DOHH2 (cell line): Measurements from ENCODE around the gene DHDDS.

Experiments
- H3F3A ChIP-seq: fragments of 200-600 bp; sonication (generic), shearing (Covaris generic); 2 replicates; pipeline ENCODE4 v1.6.0; 2016; ENCODE audit warnings: antibody characterized with exemption, mild to moderate bottlenecking; ENCODE audit not compliant: control insufficient read depth, insufficient read depth
- H3K27ac ChIP-seq: fragments of 200-600 bp; sonication (generic); 2 replicates; pipeline ENCODE4 v1.5.1; 2014; ENCODE audit warnings: low read depth, mild to moderate bottlenecking, low read length, moderate library complexity
- H3K27me3 ChIP-seq: fragments of 200-600 bp; sonication (generic); 2 replicates; pipeline ENCODE4 v1.6.1; 2014; ENCODE audit warnings: mild to moderate bottlenecking, low read length, mixed read lengths; ENCODE audit not compliant: control insufficient read depth
- H3K36me3 ChIP-seq: fragments of 200-600 bp; sonication (generic); 2 replicates; pipeline ENCODE4 v1.6.1; 2014; ENCODE audit warnings: mild to moderate bottlenecking, low read length, moderate library complexity, mixed read lengths; ENCODE audit not compliant: control insufficient read depth
- H3K4me1 ChIP-seq: fragments of 200-600 bp; sonication (generic); 2 replicates; pipeline ENCODE4 v1.6.1; 2014; ENCODE audit warnings: mild to moderate bottlenecking, low read length, mixed read lengths; ENCODE audit not compliant: control insufficient read depth
- H3K4me2 ChIP-seq: fragments of 200-600 bp; sonication (generic); 2 replicates; pipeline ENCODE4 v1.6.0; 2014; ENCODE audit warnings: mild to moderate bottlenecking, low read length, moderate library complexity
- H3K4me3 ChIP-seq: fragments of 200-600 bp; sonication (generic); 2 replicates; pipeline ENCODE4 v1.5.1; 2014; ENCODE audit warnings: mild to moderate bottlenecking, low read length, mixed read lengths
- H3K79me2 ChIP-seq: fragments of 200-600 bp; sonication (generic); 2 replicates; pipeline ENCODE4 v1.6.1; 2014; ENCODE audit warnings: mild to moderate bottlenecking, low read length, mixed read lengths; ENCODE audit not compliant: control insufficient read depth
- H3K9me2 ChIP-seq: fragments of 200-600 bp; sonication (generic); replicated peaks from 2 replicates; pipeline ENCODE4 v1.6.1; 2014; ENCODE audit warnings: mild to moderate bottlenecking, low read length, mixed read lengths; ENCODE audit not compliant: control insufficient read depth
- H3K9me3 ChIP-seq: fragments of 200-600 bp; sonication (generic); 2 replicates; pipeline ENCODE4 v1.6.1; 2014; ENCODE audit warnings: antibody characterized with exemption, low read length, mixed read lengths; ENCODE audit not compliant: control insufficient read depth, insufficient read depth
- H4K20me1 ChIP-seq: fragments of 200-600 bp; sonication (generic); 2 replicates; pipeline ENCODE4 v1.6.0; 2014; ENCODE audit warnings: low read depth, mild to moderate bottlenecking, antibody characterized with exemption, low read length, moderate library complexity; ENCODE audit not compliant: control insufficient read depth, insufficient read depth
- EZH2phosphoT487 ChIP-seq: fragments of 200-600 bp; sonication (generic); IDR thresholded peaks from 2 replicates; pipeline ENCODE4 v1.6.1; 2017; ENCODE audit warnings: borderline replicate concordance, mild to moderate bottlenecking, antibody characterized with exemption, low read length, moderate library complexity, mixed read lengths
- TF ChIP-seq, protein P1 (sequence below): fragments of 200-600 bp; sonication (generic); IDR thresholded peaks from one replicate; pipeline ENCODE4 v1.5.1; 2014; ENCODE audit warnings: antibody characterized with exemption, mild to moderate bottlenecking, low read depth, low read length; ENCODE audit not compliant: poor library complexity, severe bottlenecking

DHDDS gene

DNA sequence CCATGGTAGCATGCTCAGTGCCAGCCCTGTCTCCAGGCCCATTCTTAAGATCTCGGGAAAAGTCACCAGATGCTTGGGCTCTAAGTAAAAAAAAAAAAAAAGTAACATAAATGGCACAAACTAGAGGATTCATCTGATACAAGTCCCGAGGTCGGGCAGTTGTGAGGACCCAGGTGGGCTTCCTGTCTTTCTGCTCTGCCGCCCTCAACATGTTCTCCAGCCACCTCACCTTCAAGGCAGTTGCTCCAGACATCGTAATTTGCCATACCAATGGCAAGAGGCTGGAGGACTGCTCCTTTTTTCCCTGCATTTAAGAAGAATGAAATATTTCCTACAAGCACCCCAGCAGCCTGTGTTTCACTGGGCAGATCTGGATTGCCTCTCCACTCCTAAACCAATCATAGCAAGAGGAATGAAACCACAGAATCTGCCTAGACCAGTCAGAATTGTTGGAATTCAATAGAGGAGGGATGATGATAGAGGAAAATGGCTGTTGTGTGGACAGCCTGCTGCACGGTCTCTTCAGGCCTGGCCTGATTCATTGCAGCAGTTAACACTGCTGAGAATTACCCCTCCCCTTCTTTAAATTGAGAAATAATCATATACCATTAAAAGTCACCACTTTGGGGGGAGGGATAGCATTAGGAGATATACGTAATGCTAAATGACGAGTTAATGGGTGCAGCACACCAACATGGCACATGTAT lies 45.5 kb downstream of the DHDDS start:
- H3K27ac ChIP-seq: peak overlapping the region; percentile 24; the same call in 1 of the 2 replicates
- no peaks in the 10 kb centered on the region for H3K9me3 ChIP-seq
- H3K27me3 ChIP-seq: no peaks in the 10 kb centered on the region
- peaks cover 23% of the 10 kb centered on the region for H3K79me2 ChIP-seq
- peaks cover 31% of the 10 kb centered on the region for H3K4me1 ChIP-seq
- no peaks in the 10 kb centered on the region for H3K9me2 ChIP-seq
- no peak overlapping the region for H3K4me3 ChIP-seq
- no peak overlapping the region for H3K4me2 ChIP-seq
- TF ChIP-seq, protein P1, sequence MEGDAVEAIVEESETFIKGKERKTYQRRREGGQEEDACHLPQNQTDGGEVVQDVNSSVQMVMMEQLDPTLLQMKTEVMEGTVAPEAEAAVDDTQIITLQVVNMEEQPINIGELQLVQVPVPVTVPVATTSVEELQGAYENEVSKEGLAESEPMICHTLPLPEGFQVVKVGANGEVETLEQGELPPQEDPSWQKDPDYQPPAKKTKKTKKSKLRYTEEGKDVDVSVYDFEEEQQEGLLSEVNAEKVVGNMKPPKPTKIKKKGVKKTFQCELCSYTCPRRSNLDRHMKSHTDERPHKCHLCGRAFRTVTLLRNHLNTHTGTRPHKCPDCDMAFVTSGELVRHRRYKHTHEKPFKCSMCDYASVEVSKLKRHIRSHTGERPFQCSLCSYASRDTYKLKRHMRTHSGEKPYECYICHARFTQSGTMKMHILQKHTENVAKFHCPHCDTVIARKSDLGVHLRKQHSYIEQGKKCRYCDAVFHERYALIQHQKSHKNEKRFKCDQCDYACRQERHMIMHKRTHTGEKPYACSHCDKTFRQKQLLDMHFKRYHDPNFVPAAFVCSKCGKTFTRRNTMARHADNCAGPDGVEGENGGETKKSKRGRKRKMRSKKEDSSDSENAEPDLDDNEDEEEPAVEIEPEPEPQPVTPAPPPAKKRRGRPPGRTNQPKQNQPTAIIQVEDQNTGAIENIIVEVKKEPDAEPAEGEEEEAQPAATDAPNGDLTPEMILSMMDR: no peak
- no peak for TF ChIP-seq EZH2phosphoT487
- H3F3A ChIP-seq: peaks cover 54% of the 10 kb centered on the region
- H4K20me1 ChIP-seq: peaks cover 25% of the 10 kb centered on the region
- peaks cover 45% of the 10 kb centered on the region for H3K36me3 ChIP-seq

DNA sequence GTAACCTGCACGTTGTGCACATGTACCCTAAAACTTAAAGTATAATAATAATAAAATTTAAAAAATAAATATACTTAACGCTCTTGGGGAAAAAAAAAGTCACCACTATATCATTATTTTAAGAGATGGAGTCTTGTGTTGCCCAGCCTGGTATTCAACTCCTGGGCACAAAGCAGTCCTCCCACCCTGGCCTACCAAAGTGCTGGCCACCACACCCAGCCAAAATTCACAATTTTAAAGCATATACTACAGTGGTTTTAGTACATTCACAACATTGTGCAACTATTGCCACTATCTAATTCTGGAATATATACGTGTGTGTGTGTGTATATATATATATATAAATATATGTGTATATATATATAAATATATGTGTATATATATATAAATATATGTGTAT lies 46.0 kb downstream of the DHDDS start:
- H3K4me2 ChIP-seq: no peak overlapping the region
- TF ChIP-seq, protein P1: no peak
- no peak for TF ChIP-seq EZH2phosphoT487
- no peaks in the 10 kb centered on the region for H3K9me3 ChIP-seq
- peaks cover 55% of the 10 kb centered on the region for H3F3A ChIP-seq
- H3K27ac ChIP-seq: no peak overlapping the region
- H3K9me2 ChIP-seq: no peaks in the 10 kb centered on the region
- H3K79me2 ChIP-seq: peaks cover 20% of the 10 kb centered on the region
- H3K27me3 ChIP-seq: no peaks in the 10 kb centered on the region
- H3K4me1 ChIP-seq: peaks cover 31% of the 10 kb centered on the region
- peaks cover 24% of the 10 kb centered on the region for H4K20me1 ChIP-seq
- H3K4me3 ChIP-seq: no peak overlapping the region
- H3K36me3 ChIP-seq: peaks cover 42% of the 10 kb centered on the region

DNA sequence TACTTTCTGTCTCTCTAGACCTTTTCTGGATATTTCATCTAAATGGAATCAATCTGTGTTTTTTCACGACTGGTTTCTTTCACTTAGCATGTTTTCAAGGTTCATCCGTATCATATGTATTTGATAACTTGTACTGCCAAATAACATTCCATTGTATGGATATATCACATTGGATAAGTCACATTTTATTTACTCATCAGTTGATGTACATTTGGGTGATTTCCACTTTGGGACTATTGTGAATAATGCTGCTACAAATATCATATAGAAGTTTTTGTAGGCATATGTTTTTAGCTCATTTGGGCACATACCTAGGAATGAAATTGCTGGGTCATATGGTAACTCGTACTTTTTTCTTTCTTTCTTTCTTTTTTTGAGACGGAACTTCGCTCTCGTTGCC lies 46.9 kb downstream of the DHDDS start:
- Histone ChIP-seq H4K20me1 (peaks cover 15% of the 10 kb centered on the region), H3K4me3 (no peak overlapping the region), H3F3A (peaks cover 47% of the 10 kb centered on the region), H3K9me2 (no peaks in the 10 kb centered on the region), H3K4me2 (no peak overlapping the region), H3K9me3 (no peaks in the 10 kb centered on the region), H3K27ac (no peak overlapping the region), H3K27me3 (no peaks in the 10 kb centered on the region), H3K36me3 (peaks cover 33% of the 10 kb centered on the region), H3K79me2 (peaks cover 12% of the 10 kb centered on the region), H3K4me1 (peaks cover 24% of the 10 kb centered on the region)
- TF ChIP-seq EZH2phosphoT487: no peak
- TF ChIP-seq, protein P1: no peak

DNA sequence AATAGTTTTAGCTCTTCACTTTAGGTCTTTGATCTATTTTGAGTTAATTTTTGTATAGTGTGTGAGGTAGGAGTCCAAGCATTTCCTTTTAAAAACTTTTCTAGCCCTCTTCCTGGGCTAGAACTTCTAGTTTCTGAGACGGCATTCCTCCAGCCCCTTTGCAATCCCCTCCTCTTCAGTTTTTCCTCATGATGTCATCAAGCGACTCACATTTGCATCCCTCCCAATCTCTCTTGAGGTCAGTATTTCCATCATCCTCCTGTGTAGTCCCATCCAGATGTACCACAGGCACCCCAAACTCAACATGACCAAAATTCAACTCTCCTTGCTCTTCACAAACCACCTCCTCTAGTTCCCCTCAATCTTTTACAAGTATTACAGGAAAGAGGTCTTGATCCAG lies 50.8 kb downstream of the DHDDS start:
- H3K27ac ChIP-seq: no peak overlapping the region
- no peak overlapping the region for H3K4me2 ChIP-seq

More for the DNA sequence above, 50.8 kb downstream of the DHDDS start:
- Histone ChIP-seq H4K20me1 (no peaks in the 10 kb centered on the region), H3K4me3 (no peak overlapping the region), H3K79me2 (no peaks in the 10 kb centered on the region), H3K4me1 (no peaks in the 10 kb centered on the region), H3K9me2 (no peaks in the 10 kb centered on the region), H3K9me3 (no peaks in the 10 kb centered on the region), H3K27me3 (no peaks in the 10 kb centered on the region), H3K36me3 (no peaks in the 10 kb centered on the region), H3F3A (peaks cover 14% of the 10 kb centered on the region)
- TF ChIP-seq EZH2phosphoT487: no peak
- TF ChIP-seq, protein P1: no peak
